ENCODE measurements around the gene C1orf74.
A peak's percentile ranks its signal among the peaks of the same experiment; 100 is the strongest.

Gene C1orf74

GRCh38 chr1:209790286-209791193, 6.2 kb upstream of the C1orf74 start:
- H3K9ac ChIP-seq: no peak overlapping the region
- no peaks in the 10 kb centered on the region for H3K27me3 ChIP-seq
- no peak overlapping the region for H3K27ac ChIP-seq
- no peaks in the 10 kb centered on the region for H3K4me1 ChIP-seq
- no peak for TF ChIP-seq Cebpa-rat (IDR thresholded peaks at IDR 0.05)
- H3K36me3 ChIP-seq: no peaks in the 10 kb centered on the region
- H3K4me2 ChIP-seq: no peak overlapping the region
- no peak overlapping the region for H3K4me3 ChIP-seq
- H3K9me3 ChIP-seq: no peaks in the 10 kb centered on the region
- H4K20me1 ChIP-seq: no peaks in the 10 kb centered on the region

DNA sequence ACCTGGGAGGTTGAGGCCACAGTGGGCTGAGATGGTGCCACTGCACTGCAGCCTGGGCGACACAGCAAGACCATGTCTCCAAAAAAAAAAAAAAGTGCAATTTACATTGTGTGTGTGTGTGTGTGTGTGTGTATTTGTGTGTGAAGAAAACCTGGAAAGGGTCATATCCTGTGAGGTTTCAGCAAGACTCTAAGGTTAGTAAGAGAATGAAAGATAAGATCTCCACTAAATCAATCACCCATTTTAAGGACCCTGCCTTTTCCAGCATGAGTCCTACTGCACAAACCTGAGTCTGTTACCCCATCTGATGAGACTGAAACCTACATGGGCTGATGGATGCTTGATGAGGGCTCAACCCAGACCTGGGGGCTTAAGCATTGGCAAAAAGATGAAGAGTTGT, 4.9 kb upstream of the C1orf74 start:
- H3K4me1 ChIP-seq: peaks cover 5% of the 10 kb centered on the region
- no peak overlapping the region for H3K27ac ChIP-seq
- no peaks in the 10 kb centered on the region for H3K36me3 ChIP-seq

DNA sequence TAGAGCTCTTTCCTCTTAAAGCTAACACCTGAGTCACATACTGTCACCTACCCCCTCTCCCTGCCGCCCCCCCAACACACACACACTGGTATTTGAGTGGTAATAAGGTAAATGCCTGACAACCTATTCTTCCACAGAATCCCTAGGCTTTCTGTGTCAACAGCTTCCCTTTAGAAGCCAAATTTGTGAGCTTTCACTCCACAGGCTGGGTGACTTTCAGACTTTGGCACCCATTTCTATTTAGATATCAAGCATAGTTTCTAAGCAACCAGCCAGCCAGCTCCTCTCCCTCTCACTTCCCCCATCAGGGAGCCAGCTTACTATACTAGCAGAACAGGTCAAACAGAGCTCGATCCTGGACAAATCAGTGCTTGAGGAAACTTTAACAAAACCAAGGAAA, 3.2 kb upstream of the C1orf74 start:
- no peak overlapping the region for H3K4me2 ChIP-seq
- no peaks in the 10 kb centered on the region for H3K9me3 ChIP-seq
- no peak overlapping the region for H3K9ac ChIP-seq
- H3K27me3 ChIP-seq: no peaks in the 10 kb centered on the region
- no peak overlapping the region for H3K4me3 ChIP-seq
- no peak overlapping the region for H3K27ac ChIP-seq
- H3K36me3 ChIP-seq: peaks cover 9% of the 10 kb centered on the region
- no peaks in the 10 kb centered on the region for H4K20me1 ChIP-seq
- TF ChIP-seq Cebpa-rat (IDR thresholded peaks at IDR 0.05): no peak
- H3K4me1 ChIP-seq: peaks cover 15% of the 10 kb centered on the region

More for the DNA sequence above, 4.9 kb upstream of the C1orf74 start:
- Histone ChIP-seq H3K27me3 (no peaks in the 10 kb centered on the region), H3K4me3 (no peak overlapping the region), H3K9ac (no peak overlapping the region), H3K9me3 (no peaks in the 10 kb centered on the region), H3K4me2 (no peak overlapping the region), H4K20me1 (no peaks in the 10 kb centered on the region)
- no peak for TF ChIP-seq Cebpa-rat (IDR thresholded peaks at IDR 0.05)

GRCh38 chr1:209786146-209786545, 1.8 kb upstream of the C1orf74 start:
- H3K36me3 ChIP-seq: peaks cover 21% of the 10 kb centered on the region
- H3K27ac ChIP-seq: no peak overlapping the region
- H3K4me3 ChIP-seq: no peak overlapping the region
- H3K9me3 ChIP-seq: no peaks in the 10 kb centered on the region
- no peaks in the 10 kb centered on the region for H3K27me3 ChIP-seq
- no peaks in the 10 kb centered on the region for H4K20me1 ChIP-seq
- no peak for TF ChIP-seq Cebpa-rat (IDR thresholded peaks at IDR 0.05)
- H3K4me1 ChIP-seq: peaks cover 15% of the 10 kb centered on the region
- H3K4me2 ChIP-seq: no peak overlapping the region
- H3K9ac ChIP-seq: no peak overlapping the region

DNA sequence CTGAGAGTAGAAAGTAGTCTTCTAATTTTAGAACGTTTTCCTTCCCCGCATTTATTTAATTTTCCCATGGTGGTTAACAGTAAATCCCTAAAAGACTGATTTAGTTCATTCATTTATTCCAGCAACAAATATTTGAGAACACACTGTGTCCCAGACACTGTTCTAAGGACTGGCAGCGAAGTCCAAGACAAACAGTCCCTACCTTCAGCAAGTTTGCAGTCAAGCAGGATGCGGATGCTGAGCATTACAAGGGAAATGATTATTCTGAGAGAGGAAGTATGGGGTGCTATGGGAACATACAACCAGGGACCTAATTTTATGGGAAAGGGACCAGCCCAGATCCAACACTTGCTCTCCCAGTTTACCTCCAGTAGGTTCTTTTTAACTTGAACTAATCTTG, 1.2 kb upstream of the C1orf74 start:
- Histone ChIP-seq H3K27me3 (no peaks in the 10 kb centered on the region), H3K4me2 (no peak overlapping the region), H3K36me3 (peaks cover 24% of the 10 kb centered on the region), H3K4me3 (no peak overlapping the region), H3K4me1 (peaks cover 15% of the 10 kb centered on the region), H3K9me3 (no peaks in the 10 kb centered on the region), H3K9ac (no peak overlapping the region), H4K20me1 (no peaks in the 10 kb centered on the region), H3K27ac (no peak overlapping the region)
- no peak for TF ChIP-seq Cebpa-rat (IDR thresholded peaks at IDR 0.05)

- Histone ChIP-seq H3K4me3 (peak overlapping the region; percentile 70), H3K27ac (peak overlapping the region; percentile 81; the same call in 1 of the 2 replicates), H3K36me3 (peaks cover 38% of the 10 kb centered on the region), H3K4me1 (peaks cover 15% of the 10 kb centered on the region), H3K27me3 (no peaks in the 10 kb centered on the region), H4K20me1 (no peaks in the 10 kb centered on the region), H3K9ac (peak overlapping the region; percentile 86), H3K9me3 (no peaks in the 10 kb centered on the region), H3K4me2 (peak overlapping the region; percentile 84)
- no peak for TF ChIP-seq Cebpa-rat (IDR thresholded peaks at IDR 0.05)
Measured at GRCh38 chr1:209783386-209783785, 973 bp downstream of the C1orf74 start.

- H3K27me3 ChIP-seq: no peaks in the 10 kb centered on the region
- H3K9me3 ChIP-seq: no peaks in the 10 kb centered on the region
- H3K36me3 ChIP-seq: peaks cover 53% of the 10 kb centered on the region
- peaks cover 23% of the 10 kb centered on the region for H3K4me1 ChIP-seq
- no peak overlapping the region for H3K4me3 ChIP-seq
- no peaks in the 10 kb centered on the region for H4K20me1 ChIP-seq
- no peak for TF ChIP-seq Cebpa-rat (IDR thresholded peaks at IDR 0.05)
- no peak overlapping the region for H3K27ac ChIP-seq
- H3K9ac ChIP-seq: no peak overlapping the region
- no peak overlapping the region for H3K4me2 ChIP-seq
Measured at GRCh38 chr1:209780268-209780667, 4.1 kb downstream of the C1orf74 start.

DNA sequence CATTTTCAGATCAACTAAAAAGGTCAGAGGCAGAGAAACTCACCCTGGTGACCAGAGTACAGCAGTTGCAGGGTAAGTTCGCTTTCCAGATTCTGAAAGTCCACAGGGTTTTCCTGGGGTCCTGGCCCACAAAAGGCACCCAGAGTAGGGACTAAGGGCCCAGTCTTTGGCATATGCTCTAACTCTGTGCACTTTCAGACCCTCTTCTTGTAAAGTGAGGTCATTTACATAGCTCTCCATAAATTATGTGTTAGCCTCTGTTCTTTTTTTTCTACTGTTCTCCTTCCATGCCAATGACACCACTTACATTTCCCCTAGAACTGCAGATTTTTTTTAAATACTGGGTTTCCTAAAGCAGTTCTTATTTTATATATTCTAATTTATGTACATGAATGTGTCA, 6.3 kb downstream of the C1orf74 start:
- Histone ChIP-seq H3K27ac (no peak overlapping the region), H3K4me2 (no peak overlapping the region), H4K20me1 (no peaks in the 10 kb centered on the region), H3K4me3 (no peak overlapping the region), H3K27me3 (no peaks in the 10 kb centered on the region), H3K4me1 (peaks cover 23% of the 10 kb centered on the region), H3K36me3 (peaks cover 50% of the 10 kb centered on the region), H3K9me3 (no peaks in the 10 kb centered on the region), H3K9ac (no peak overlapping the region)
- no peak for TF ChIP-seq Cebpa-rat (IDR thresholded peaks at IDR 0.05)

GRCh38 chr1:209777587-209777986, 6.8 kb downstream of the C1orf74 start:
- Histone ChIP-seq H3K27me3 (no peaks in the 10 kb centered on the region), H3K4me2 (no peak overlapping the region), H3K27ac (no peak overlapping the region), H3K4me1 (peaks cover 22% of the 10 kb centered on the region), H3K9me3 (no peaks in the 10 kb centered on the region), H3K9ac (no peak overlapping the region), H4K20me1 (no peaks in the 10 kb centered on the region), H3K4me3 (no peak overlapping the region), H3K36me3 (peaks cover 45% of the 10 kb centered on the region)
- no peak for TF ChIP-seq Cebpa-rat (IDR thresholded peaks at IDR 0.05)

GRCh38 chr1:209775678-209776077, 8.7 kb downstream of the C1orf74 start:
- Histone ChIP-seq H3K9me3 (no peaks in the 10 kb centered on the region), H3K27me3 (no peaks in the 10 kb centered on the region), H3K4me1 (peaks cover 22% of the 10 kb centered on the region), H3K4me3 (no peak overlapping the region), H3K4me2 (peak overlapping the region; percentile 54), H3K9ac (no peak overlapping the region), H4K20me1 (no peaks in the 10 kb centered on the region), H3K36me3 (peaks cover 29% of the 10 kb centered on the region), H3K27ac (peak overlapping the region; percentile 19; the same call in 1 of the 2 replicates)
- no peak for TF ChIP-seq Cebpa-rat (IDR thresholded peaks at IDR 0.05)
